Lower leg skin (tissue), 4 donors: ENCODE results near the gene UBE2G1. TPM values are rescaled to one million over a fixed set of nuclear protein-coding genes. Genes with fewer than 3 reads are reported as not detected.

Experiments used
- DNase-seq, 2 donors: peaks; one replicate each; pipeline ENCODE4 v3.0.0-alpha.2; 2019; ENCODE audit warnings: low spot score in 2 of 2
- H3K4me3 ChIP-seq: fragments of 200-600 bp; sonication (generic); 2 replicates; pipeline ENCODE4 v1.5.1; 2017; ENCODE audit warnings: mild to moderate bottlenecking, low read depth; ENCODE audit not compliant: poor library complexity, severe bottlenecking
- CTCF ChIP-seq, 3 donors: fragments of 450-650 bp; IDR thresholded peaks; one replicate each; pipeline ENCODE4 v1.5.1; 2016; ENCODE audit warnings: antibody characterized with exemption in 3 of 3, mild to moderate bottlenecking in 3 of 3, moderate library complexity in 2 of 3
- POLR2A ChIP-seq, 2 donors: fragments of 450-650 bp; IDR thresholded peaks; one replicate each; pipeline ENCODE4 v1.6.1; 2016 to 2017; ENCODE audit warnings: antibody characterized with exemption in 2 of 2, mild to moderate bottlenecking in 1 of 2, moderate library complexity in 1 of 2
- WGBS, 2 donors: methylation state at CpG; one replicate each; pipeline ENCODE4 v1.1.5; 2018; 5-methylcytosine and 5-hydroxymethylcytosine counted together
- intact Hi-C: fragments of 100-400 bp; cut with DNase I; formaldehyde crosslinking; loops from one replicate; pipeline ENCODE4 v1.15.0; 2023; ENCODE audit warnings: low total_unique reads
- total RNA-seq, 4 donors: library from RNA; depleted of rRNA; stranded (reverse); fragments of >200 nt; gene quantifications; one replicate each; pipeline ENCODE4 v1.1.0, GENCODE V29; 2016

Gene UBE2G1
- total RNA-seq, 4 donors from 2014 or later: 72.3 to 84.3 (median 78.5) TPM

- H3K4me3 ChIP-seq: no peak overlapping the region
- WGBS, 2 donors: 45 to 53% methylated on average over 5 of the region's 5 CpGs
- DNase-seq: no peak
- intact Hi-C loops: no loop called here
- no peak for TF ChIP-seq CTCF (IDR thresholded peaks at IDR 0.05)
- TF ChIP-seq POLR2A (IDR thresholded peaks at IDR 0.05): no peak
Measured at GRCh38 chr17:4334776-4335584, 31.5 kb downstream of the UBE2G1 start.

- no peak for DNase-seq
- 86 to 88% methylated on average over 6 of the region's 6 CpGs for WGBS, 2 donors
- no peak overlapping the region for H3K4me3 ChIP-seq
- intact Hi-C loops: no loop called here
- TF ChIP-seq POLR2A (IDR thresholded peaks at IDR 0.05) (no peak), CTCF (IDR thresholded peaks at IDR 0.05) (no peak)
Measured at GRCh38 chr17:4334332-4334731, 32.1 kb downstream of the UBE2G1 start.

- TF ChIP-seq CTCF (IDR thresholded peaks at IDR 0.05): no peak
- TF ChIP-seq POLR2A (IDR thresholded peaks at IDR 0.05): no peak
- no peak for DNase-seq
- intact Hi-C loops: no loop called here
- WGBS, 2 donors: 90 to 94% methylated on average over 9 of the region's 9 CpGs
- H3K4me3 ChIP-seq: no peak overlapping the region
Measured at GRCh38 chr17:4333041-4333440, 33.4 kb downstream of the UBE2G1 start.

- H3K4me3 ChIP-seq: no peak overlapping the region
- TF ChIP-seq CTCF (IDR thresholded peaks at IDR 0.05) (no peak), POLR2A (IDR thresholded peaks at IDR 0.05) (no peak)
- 52 to 72% methylated on average over 6 of the region's 6 CpGs for WGBS, 2 donors
- DNase-seq: no peak
- intact Hi-C loops: no loop called here
Measured at GRCh38 chr17:4332296-4332970, 34.0 kb downstream of the UBE2G1 start.

- intact Hi-C loops: no loop called here
- 69 to 77% methylated on average over 7 of the region's 7 CpGs for WGBS, 2 donors
- H3K4me3 ChIP-seq: no peak overlapping the region
- TF ChIP-seq POLR2A (IDR thresholded peaks at IDR 0.05): no peak
- no peak for TF ChIP-seq CTCF (IDR thresholded peaks at IDR 0.05)
- DNase-seq: no peak
Measured at GRCh38 chr17:4331614-4332013, 34.9 kb downstream of the UBE2G1 start.
